IPS-18c (cell line): ENCODE results near the gene YARS1.

ENCODE experiments used
- H3K4me3 ChIP-seq: 2 replicates; pipeline ENCODE4 v1.7.0; 2013; ENCODE audit warnings: low read depth, mild to moderate bottlenecking, low read length, moderate library complexity; ENCODE audit not compliant: insufficient read depth
- H3K9me3 ChIP-seq: one replicate; pipeline ENCODE4 v1.6.1; 2013; ENCODE audit warnings: mild to moderate bottlenecking, low read length, moderate library complexity; ENCODE audit not compliant: control insufficient read depth, insufficient read depth

The YARS1 gene

DNA sequence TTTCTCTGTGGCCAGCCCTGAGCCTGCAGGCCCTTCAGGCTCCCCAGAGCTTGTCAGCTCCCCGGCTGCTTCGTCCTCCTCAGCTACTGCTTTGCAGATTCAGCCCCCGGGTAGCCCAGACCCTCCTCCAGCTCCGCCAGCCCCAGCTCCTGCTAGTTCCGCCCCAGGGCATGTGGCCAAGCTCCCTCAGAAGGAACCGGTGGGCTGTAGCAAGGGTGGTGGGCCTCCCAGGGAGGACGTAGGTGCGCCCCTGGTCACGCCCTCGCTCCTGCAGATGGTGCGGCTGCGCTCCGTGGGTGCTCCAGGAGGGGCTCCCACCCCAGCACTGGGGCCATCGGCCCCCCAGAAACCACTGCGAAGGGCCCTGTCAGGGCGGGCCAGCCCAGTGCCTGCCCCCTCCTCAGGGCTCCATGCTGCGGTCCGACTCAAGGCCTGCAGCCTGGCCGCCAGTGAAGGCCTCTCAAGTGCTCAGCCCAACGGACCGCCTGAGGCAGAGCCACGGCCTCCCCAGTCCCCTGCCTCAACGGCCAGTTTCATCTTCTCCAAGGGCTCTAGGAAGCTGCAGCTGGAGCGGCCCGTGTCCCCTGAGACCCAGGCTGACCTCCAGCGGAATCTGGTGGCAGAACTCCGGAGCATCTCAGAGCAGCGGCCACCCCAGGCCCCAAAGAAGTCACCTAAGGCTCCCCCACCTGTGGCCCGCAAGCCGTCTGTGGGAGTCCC, 45.4 kb downstream of the YARS1 start:
- no peak overlapping the region for H3K4me3 ChIP-seq
- no peaks in the 10 kb centered on the region for H3K9me3 ChIP-seq

DNA sequence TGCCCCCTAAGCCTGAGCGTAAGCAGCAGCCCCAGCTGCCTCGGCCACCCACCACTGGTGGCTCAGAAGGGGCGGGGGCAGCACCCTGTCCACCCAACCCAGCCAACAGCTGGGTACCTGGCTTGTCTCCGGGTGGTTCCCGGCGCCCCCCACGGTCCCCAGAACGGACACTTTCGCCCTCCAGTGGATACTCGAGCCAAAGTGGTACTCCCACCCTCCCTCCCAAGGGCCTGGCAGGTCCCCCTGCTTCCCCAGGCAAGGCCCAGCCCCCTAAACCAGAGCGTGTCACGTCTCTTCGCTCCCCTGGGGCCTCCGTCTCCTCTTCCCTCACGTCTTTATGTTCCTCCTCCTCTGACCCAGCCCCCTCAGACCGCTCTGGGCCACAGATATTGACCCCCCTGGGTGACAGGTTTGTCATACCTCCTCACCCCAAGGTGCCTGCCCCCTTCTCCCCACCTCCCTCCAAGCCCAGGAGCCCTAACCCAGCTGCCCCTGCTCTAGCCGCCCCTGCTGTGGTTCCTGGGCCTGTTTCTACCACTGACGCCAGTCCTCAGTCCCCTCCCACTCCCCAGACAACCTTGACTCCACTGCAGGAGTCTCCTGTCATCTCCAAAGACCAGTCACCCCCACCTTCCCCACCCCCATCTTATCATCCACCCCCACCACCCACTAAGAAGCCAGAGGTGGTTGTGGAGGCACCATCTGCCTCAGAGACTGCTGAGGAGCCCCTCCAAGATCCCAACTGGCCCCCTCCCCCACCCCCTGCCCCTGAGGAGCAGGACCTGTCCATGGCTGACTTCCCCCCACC, 46.2 kb downstream of the YARS1 start:
- no peak overlapping the region for H3K4me3 ChIP-seq

DNA sequence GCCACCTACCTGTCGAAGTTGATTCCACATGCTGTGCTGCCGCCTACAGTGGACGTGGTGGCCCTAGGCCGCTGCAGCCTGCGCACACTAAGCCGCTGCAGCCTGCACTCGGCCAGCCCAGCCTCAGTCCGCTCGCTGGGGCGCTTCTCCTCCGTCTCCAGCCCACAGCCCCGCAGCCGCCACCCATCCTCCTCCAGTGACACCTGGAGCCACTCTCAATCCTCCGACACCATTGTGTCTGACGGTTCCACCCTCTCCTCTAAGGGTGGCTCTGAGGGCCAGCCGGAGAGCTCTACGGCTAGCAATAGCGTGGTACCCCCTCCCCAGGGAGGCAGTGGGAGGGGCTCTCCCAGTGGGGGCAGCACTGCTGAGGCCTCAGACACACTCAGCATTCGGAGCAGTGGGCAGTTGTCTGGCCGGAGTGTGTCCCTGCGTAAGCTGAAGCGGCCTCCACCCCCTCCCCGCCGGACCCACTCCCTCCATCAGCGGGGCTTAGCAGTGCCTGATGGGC, 46.9 kb downstream of the YARS1 start:
- no peaks in the 10 kb centered on the region for H3K9me3 ChIP-seq
- H3K4me3 ChIP-seq, result no peak overlapping the region

More for the DNA sequence above, 46.2 kb downstream of the YARS1 start:
- H3K9me3 ChIP-seq, result no peaks in the 10 kb centered on the region

DNA sequence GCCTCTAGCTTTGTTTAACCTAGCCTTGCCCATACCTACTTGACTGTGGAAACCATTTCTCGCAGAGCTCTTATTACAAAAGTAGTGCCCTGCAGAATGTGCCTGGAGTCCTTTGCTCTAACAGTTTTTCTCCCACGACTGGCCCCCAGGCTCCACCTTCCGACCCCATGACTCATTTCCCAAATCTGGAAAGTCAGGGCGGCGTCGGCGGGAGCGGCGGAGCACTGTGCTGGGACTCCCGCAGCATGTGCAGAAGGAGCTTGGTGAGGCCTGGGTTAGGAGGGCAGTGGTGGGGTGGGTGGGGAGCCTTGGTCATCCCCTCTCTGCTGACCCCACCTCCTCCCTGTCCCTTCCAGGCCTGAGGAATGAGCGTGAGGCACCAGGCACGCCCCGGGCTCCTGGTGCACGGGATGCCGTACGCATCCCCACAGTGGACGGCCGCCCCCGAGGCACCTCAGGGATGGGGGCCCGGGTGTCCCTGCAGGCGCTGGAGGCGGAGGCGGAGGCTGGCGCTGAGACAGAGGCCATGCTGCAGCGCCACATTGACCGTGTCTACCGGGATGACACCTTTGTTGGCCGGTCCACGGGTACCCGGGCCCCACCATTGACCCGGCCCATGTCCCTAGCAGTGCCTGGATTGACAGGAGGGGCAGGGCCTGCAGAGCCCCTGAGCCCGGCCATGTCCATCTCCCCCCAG, 47.5 kb downstream of the YARS1 start:
- Histone ChIP-seq H3K4me3 (no peak overlapping the region), H3K9me3 (no peaks in the 10 kb centered on the region)

DNA sequence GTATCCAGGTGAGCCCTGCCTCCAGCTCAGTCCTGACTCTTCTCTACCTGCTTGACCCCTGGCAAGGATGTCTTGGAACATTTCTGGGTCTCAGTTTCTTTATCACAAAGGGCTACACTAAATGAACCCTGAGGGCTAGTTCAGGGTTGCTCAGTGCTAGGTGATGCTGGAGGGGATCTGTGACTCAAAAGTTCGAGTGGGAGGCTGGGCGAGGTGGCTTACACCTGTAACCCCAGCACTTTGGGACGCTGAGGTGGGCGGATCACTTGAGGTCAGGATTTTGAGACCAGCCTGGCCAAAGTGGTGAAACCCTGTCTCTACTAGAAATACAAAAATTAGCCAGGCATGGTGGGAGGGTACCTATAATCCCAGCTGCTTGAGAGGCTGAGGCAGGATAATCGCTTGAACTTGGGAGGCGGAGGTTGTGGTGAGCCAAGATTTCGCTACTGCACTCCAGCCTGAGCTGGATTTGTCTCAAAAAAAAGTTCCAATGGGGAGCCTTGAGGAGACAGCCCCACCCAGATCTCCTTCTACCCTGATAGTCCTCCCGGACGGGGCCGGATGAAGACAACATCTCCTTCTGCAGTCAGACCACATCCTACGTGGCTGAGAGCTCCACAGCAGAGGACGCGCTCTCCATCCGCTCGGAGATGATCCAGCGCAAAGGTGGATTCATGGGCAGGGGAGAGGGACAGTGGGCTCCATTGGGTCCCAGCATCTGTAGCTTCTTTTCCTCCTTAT, 48.9 kb downstream of the YARS1 start:
- Histone ChIP-seq H3K9me3 (no peaks in the 10 kb centered on the region), H3K4me3 (no peak overlapping the region)

DNA sequence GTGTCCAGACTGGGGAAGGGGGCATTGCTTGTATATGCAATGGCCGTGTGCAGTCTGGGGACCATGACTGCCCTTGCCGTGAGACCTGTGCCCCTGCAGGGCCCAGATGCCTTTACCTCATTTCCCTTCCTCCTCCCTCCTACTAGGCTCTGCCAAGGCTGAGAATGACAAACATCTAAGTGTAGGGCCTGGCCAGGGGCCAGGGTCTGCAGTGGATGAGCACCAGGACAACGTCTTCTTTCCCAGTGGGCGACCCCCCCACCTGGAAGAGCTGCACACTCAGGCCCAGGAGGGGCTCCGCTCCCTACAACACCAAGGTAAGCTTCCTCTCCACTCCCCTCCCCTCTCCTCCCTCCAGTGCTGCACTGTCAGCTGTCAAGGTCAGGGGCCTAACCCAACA, 49.5 kb downstream of the YARS1 start:
- H3K9me3 ChIP-seq, result no peaks in the 10 kb centered on the region
- H3K4me3 ChIP-seq, result peak overlapping the region; percentile 59; the same call in 1 of the 2 replicates

DNA sequence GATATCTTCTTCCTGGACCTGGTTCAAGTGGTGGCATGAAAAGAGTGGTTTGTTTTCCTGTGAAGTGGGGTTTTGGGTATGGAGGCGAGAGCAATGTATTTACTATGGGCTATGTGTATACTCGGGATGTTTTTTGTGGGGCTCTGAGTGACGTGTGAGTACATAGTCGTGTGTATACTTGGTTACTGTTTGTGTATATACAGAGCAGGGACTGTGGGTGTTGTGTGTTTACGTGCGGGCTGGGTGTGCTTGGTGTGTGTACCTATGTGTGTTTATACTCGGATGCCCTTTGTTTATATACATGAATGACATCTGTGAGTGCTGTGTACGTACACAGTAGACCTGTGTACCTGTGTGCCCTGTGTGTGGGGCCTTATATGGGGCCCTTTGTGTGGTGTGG, 50.0 kb downstream of the YARS1 start:
- peak overlapping the region; percentile 59 for H3K4me3 ChIP-seq
- H3K9me3 ChIP-seq, result no peaks in the 10 kb centered on the region

DNA sequence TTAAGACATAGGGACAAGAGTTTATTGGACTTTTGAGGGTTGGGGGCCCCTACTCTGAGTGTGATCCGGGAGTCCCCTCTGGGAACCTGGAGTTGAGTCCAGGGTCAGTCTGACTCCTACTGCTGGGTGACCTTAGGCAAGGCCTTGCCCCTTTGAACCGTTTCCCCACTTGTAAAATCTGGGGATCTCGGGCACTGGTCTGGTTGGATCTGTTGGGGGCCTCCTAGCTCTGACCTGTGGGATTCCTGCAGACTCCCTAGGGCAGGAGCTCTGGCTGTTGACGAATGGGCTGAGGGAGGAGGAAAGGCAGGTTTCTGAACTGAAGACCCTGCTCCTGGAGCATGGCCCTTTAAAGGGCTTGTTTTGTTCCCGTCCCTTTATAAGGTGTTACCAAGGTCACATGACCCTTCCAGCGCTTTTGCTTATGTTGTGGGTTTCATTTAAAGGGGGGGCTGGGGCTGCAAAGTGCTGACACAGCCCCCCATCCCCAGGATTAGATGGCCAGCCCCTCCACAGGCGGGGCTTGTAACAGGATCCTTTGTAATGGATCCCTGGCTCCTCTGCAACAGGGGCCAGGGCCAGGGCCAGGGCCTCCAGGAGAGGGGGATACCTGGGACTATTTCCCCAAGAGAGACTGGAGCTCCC, 50.7 kb downstream of the YARS1 start:
- Histone ChIP-seq H3K9me3 (no peaks in the 10 kb centered on the region), H3K4me3 (peak overlapping the region; percentile 59)

DNA sequence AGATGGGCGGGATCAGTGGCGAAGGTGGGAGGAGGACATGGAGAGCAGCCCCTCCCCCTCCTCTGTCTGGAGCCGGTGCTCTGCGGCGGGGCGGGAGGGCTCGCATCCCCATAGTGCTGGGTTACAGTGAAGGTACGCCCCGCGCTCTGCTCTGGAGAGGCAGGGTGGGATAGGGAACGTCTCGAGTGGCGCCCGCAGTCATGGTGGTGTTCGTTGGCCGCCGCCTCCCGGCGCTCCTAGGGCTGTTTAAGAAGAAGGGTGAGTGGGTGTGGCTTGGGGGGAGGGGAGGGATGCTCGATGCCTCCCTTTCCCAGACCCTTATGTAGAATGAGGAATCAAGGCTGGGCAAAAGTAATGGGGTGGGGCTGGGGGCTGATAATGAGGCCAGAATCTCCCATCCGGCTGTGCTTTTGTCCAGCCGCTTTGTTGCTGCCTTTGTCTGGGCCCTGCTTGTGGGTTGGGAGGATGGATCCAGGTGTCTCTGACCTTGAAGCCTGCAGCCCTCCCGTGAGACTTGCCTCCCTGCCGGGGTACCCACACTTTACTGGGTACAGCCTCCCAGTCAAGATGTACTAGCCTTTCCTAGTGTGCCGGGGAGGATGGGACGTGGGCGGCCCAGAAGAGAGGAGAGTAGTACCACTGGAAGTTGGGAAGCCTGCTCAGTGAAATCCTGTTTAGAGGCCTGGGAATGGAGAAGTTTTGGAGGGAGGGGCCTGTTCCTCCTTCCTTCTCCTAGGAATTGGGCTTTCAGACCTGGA, 51.4 kb downstream of the YARS1 start:
- Histone ChIP-seq H3K9me3 (no peaks in the 10 kb centered on the region), H3K4me3 (peak overlapping the region; percentile 59)

DNA sequence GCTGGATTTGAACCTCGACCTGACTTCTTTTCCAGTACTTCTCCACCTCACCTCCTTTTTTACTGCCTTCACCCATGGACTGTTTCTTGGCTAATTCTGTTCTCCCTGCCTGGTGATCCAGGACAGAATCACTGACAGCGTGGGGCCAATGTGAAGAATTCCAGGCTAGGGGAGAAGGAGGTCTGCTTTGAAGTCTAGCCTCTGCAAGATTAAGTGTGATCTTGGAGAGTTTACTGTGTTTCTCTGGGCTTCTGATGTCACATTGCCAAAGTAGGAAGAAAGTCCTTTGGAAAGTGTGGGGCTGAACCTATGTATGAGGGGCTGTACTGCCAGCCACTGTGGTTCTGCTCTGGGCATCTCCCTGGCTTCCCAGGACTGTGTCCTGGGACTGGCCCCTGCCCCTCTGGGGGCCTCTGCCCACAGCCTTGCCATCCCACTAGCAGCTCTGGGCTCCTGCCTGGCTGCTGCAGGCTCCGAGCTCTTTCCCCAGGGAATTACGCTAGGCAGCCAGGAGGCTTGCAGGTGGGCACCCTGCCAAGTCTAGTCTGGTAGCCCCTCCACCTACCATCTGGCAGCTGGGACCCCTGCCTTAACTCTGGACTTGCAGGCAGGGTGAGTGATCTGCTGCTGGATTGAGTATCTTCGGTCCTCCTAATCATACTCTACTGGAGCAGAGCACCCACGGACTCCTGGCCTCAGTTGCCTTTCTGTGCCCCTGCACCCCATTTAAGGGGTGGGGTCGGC, 52.2 kb downstream of the YARS1 start:
- Histone ChIP-seq H3K4me3 (peak overlapping the region; percentile 1; the same call in 1 of the 2 replicates), H3K9me3 (no peaks in the 10 kb centered on the region)

DNA sequence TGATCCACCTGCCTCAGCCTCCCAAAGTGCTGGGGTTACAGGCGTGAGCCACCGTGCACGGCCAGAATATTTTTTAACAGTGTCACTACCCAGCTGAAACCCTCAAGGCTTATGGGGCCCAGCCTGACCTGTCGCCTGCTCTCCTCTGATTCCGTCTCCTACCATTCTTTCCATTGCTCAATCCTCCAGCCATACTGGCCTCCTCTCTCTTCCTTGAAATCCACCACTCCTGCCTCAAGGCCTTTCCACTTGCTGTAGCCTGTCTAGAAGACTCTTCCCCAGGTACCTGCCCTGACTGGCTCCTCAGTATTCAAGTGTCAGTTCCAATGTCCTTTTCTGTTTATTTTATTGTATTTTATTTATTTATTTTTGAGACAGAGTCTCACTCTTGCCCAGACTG, 53.9 kb downstream of the YARS1 start:
- Histone ChIP-seq H3K4me3 (no peak overlapping the region), H3K9me3 (no peaks in the 10 kb centered on the region)

DNA sequence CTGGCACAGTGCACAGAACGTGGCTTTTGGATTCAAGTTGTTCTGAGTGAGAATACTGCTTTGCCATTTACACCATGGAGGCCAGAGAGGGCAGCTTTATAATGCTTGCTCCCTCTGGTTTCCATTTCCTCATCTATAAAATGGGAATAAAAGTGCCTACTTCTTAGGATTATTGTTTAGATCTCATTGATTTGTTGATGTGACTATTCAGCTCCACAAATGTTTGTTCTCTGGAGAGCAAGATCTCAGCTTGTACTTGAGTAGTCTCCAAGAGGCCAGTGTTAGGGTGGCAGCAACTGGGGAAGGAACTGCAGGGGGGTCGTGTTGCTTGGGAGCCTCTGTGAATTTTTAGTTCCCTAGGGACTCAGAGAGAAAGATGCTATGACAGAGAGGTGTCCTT, 55.2 kb downstream of the YARS1 start:
- no peaks in the 10 kb centered on the region for H3K9me3 ChIP-seq
- no peak overlapping the region for H3K4me3 ChIP-seq

DNA sequence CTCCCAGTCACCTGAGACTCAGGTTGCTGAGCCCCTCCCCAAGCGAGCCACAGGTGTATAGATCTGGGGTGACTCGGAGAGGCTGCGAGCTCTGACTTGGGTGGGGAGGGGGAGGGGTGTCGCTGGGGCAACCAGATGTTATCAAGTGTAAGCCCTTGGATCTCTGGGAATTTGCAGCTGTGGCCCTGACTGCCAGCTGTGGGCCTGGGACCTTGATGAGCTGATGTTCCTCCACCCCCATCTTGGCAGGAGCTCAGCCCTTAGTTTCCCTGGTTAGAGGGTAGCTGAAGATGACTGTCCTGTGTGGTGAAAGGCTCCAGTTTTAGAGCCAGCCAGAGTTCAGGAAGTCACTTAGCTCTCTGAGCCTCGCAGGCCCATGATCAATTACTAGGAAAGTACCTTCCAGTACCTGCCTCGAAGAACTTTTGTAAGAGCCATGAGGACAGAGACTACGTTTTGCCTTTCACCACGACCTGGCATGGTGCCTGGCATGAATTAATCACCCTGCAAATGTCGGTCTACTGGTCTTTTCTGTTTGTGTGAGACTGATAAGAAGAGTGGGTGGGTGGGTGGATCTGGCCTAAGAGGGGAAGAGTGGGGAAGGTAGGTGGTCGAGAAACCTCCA, 55.8 kb downstream of the YARS1 start:
- H3K9me3 ChIP-seq, result no peaks in the 10 kb centered on the region
- H3K4me3 ChIP-seq, result no peak overlapping the region; the same call in 1 of the 2 replicates

DNA sequence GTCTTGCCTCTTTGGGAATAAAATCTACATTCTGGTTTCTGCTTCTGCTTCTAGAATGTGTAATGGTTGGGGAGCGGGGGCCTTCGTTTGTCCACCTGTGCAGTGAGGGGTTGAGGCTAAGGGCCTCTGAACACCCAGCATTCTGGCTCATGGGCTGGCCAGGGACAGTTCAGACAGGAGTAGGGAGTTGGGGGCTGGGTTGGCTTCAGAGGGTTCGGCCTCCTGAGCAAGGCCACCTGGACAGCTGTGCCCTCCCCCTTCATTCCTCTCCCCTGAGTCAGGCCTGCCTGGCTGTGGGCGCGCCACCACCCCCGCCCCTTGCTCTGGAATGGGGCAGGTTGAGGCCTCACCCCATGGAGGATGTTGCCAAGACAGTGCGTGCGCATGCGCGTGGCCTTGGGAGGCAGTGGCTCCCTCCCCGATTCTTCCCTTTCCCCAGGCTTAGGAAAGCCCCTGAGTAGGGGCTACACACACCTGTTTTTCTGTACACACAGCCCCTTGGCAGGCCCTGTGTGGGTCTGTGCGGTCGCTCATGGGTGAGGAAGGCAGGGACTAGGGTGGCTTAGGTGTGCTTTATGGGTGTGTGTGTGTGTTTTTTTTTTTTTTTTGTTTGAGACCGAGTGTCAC, 57.0 kb downstream of the YARS1 start:
- Histone ChIP-seq H3K4me3 (peak overlapping the region; percentile 39), H3K9me3 (no peaks in the 10 kb centered on the region)

DNA sequence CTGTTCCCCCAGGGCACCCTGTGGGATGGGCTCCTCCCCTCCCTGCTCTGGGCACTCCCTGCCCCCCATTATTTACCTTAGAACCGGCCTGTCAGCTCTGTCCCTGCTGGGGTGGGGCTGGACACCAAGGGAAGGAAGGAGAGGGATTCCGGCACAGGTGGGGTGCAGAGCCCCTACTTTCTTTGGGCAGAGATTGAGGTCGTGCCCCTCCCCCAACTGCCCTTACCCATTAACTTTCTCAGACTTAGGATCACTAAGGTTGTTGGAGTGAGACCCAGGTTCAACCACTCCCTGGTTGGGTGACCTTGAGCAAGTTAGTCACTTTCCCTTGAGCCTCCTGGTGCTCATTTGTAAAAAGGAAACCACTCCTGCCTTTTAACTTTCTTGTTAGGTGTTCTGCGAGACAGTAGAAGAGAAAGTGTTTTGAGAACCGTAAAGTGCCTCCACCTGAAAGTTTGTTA, 57.6 kb downstream of the YARS1 start:
- Histone ChIP-seq H3K9me3 (no peaks in the 10 kb centered on the region), H3K4me3 (peak overlapping the region; percentile 39)
